NK-92 (cell line): ENCODE measurements around the gene MIXL1.

Experiments used
- DNase-seq: peaks from one replicate; lab custom pipeline; 2025; ENCODE audit not compliant: unreplicated experiment; lab: John Stamatoyannopoulos, UW

The MIXL1 gene

GRCh38 chr1:226276077-226276682 lies 52.7 kb downstream of the MIXL1 start:
- DNase-seq = no peak
